HEK293T (cell line): ENCODE results near the gene FNTB.

ENCODE experiments used
- ARNT ChIP-seq: fragments of 450-650 bp; IDR thresholded peaks from 2 replicates; pipeline ENCODE4 v1.6.1; 2017; ENCODE audit warnings: mild to moderate bottlenecking
- BHLHE40 ChIP-seq: fragments of 450-650 bp; IDR thresholded peaks from 2 replicates; pipeline ENCODE4 v1.6.1; 2016; ENCODE audit warnings: mild to moderate bottlenecking, moderate library complexity, borderline replicate concordance
- FOXA1 ChIP-seq: fragments of 450-650 bp; IDR thresholded peaks from 2 replicates; pipeline ENCODE4 v1.6.1; 2016; ENCODE audit warnings: mild to moderate bottlenecking
- FOXK2 ChIP-seq: fragments of 450-650 bp; IDR thresholded peaks from 2 replicates; pipeline ENCODE4 v1.6.1; 2016; ENCODE audit warnings: mild to moderate bottlenecking
- FOXM1 ChIP-seq: fragments of 450-650 bp; IDR thresholded peaks from 2 replicates; pipeline ENCODE4 v1.6.1; 2017; ENCODE audit warnings: mild to moderate bottlenecking, borderline replicate concordance
- HDGF ChIP-seq: fragments of 450-650 bp; IDR thresholded peaks from 2 replicates; pipeline ENCODE4 v1.6.1; 2017; ENCODE audit warnings: antibody characterized with exemption, borderline replicate concordance
- NFRKB ChIP-seq: fragments of 450-650 bp; IDR thresholded peaks from 2 replicates; pipeline ENCODE4 v1.6.1; 2016; ENCODE audit warnings: mild to moderate bottlenecking, moderate library complexity
- SP1 ChIP-seq: fragments of 450-650 bp; IDR thresholded peaks from 2 replicates; pipeline ENCODE4 v1.6.1; 2017
- SUZ12 ChIP-seq: fragments of 450-650 bp; IDR thresholded peaks from 2 replicates; pipeline ENCODE4 v1.6.1; 2016; ENCODE audit warnings: mild to moderate bottlenecking
- TARDBP ChIP-seq: fragments of 450-650 bp; IDR thresholded peaks from 2 replicates; pipeline ENCODE4 v1.6.1; 2016
- ZNF384 ChIP-seq: fragments of 450-650 bp; IDR thresholded peaks from 2 replicates; pipeline ENCODE4 v1.6.1; 2016

DNA sequence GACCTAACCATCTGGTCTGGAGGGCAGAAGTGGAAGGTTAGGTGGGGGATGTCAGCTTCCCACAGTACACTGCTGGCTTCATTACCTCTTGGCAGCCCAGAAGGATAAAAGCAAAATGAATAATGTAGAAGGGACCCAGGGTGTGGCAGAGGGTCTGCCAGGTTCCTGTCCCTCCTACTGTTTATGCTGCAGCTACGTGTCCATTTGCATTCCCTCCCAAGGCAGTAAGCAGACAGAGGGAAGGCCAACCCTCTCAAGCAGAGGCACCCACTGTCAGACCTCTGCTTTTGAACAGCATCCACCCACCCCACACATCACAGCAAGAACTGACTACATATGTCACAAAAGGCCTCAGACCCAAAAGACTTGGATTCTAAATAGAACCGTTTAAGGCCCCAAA lies 96.2 kb downstream of the FNTB start:
- no peak for TF ChIP-seq HDGF
- no peak for TF ChIP-seq BHLHE40
- no peak for TF ChIP-seq ARNT
- TF ChIP-seq SP1 = no peak
- no peak for TF ChIP-seq FOXM1
- no peak for TF ChIP-seq ZNF384
- TF ChIP-seq NFRKB = no peak
- no peak for TF ChIP-seq FOXA1
- no peak for TF ChIP-seq TARDBP
- no peak for TF ChIP-seq FOXK2
- TF ChIP-seq SUZ12 = no peak
